Heart right ventricle (tissue), 16 donors: ENCODE data around the gene YAP1. TPM values are rescaled to one million over a fixed set of nuclear protein-coding genes. Genes with fewer than 3 reads are reported as not detected.
"Not testable (repeated sequence)": the region's sequence is repeated elsewhere in the genome, so short reads cannot be mapped to it uniquely, and the experiment has no call there.

Source experiments
- ATAC-seq, 8 donors: fragments of 200-7000 bp; cut with Tn5 transposase; one replicate each; pipeline ENCODE4 v1.9.1; 2020; ENCODE audit warnings: mild to moderate bottlenecking in 8 of 8, moderate library complexity in 8 of 8, moderate number of reproducible peaks in 1 of 8
- DNase-seq, 2 donors: peaks; one replicate each; pipeline ENCODE4 v3.0.0-alpha.2; 2020
- H3K27ac ChIP-seq, 10 donors: fragments of 200-600 bp; sonication (generic) in 2 of 10; one replicate each; pipeline versions ENCODE4 v1.5.0 to v1.8.0; 2020 to 2022; ENCODE audit warnings: mild to moderate bottlenecking in 3 of 10
- H3K27me3 ChIP-seq, 7 donors: fragments of 200-600 bp; one replicate each; pipeline ENCODE4 v1.8.0; 2021 to 2022; ENCODE audit warnings: mild to moderate bottlenecking in 2 of 7
- H3K36me3 ChIP-seq, 9 donors: fragments of 200-600 bp; sonication (generic) in 1 of 9; one replicate each; pipeline versions ENCODE4 v1.5.0 to v1.8.0; 2020 to 2022; ENCODE audit warnings: mild to moderate bottlenecking in 2 of 9
- H3K4me1 ChIP-seq, 9 donors: fragments of 200-600 bp; sonication (generic) in 1 of 9; one replicate each; pipeline versions ENCODE4 v1.5.0 to v1.8.0; 2020 to 2022; ENCODE audit warnings: mild to moderate bottlenecking in 4 of 9
- H3K4me3 ChIP-seq, 10 donors: fragments of 200-600 bp; sonication (generic) in 2 of 10; one replicate each; pipeline versions ENCODE4 v1.5.0 to v1.8.0; 2020 to 2022; ENCODE audit warnings: mild to moderate bottlenecking in 7 of 10, moderate library complexity in 2 of 10
- H3K9me3 ChIP-seq, 11 donors: fragments of 200-600 bp in 10 of 11; sonication (generic) in 2 of 11; one replicate each; pipeline versions ENCODE4 v1.5.0 to v1.8.0; 2013 to 2022; ENCODE audit warnings: mild to moderate bottlenecking in 2 of 11, control low read depth in 1 of 11, moderate library complexity in 1 of 11
- WGBS, 2 donors: extraction: QIAGEN DNeasy Blood & Tissue Kit; methylation state at CpG; one replicate each; pipeline ENCODE4 v1.1.7; 2013; ENCODE audit warnings: inconsistent platforms in 1 of 2; 5-methylcytosine and 5-hydroxymethylcytosine counted together
- intact Hi-C, 10 donors: fragments of 100-400 bp; cut with DNase I; formaldehyde crosslinking; loops; one replicate each; pipeline versions ENCODE4 v1.11.1 to v1.14.2; 2022
- polyA plus RNA-seq, 2 donors: library from polyadenylated mRNA; stranded (reverse); fragments of 200-250 nt; gene quantifications; one replicate each; pipeline ENCODE4 v1.2.3, GENCODE V29; 2013
- total RNA-seq, 10 donors: library from RNA; stranded (reverse); fragmentation: NEBNext Ultra II Directional in 3 of 10; extraction: Animal tissue kit (Norgen Biotek cat#: 25700) in 3 of 10; gene quantifications; one replicate each; pipeline versions ENCODE4 v1.2.1 to v1.2.4, GENCODE V29; 2021 to 2023
- TF ChIP-seq, protein P1 (sequence below), 9 donors: fragments of 200-600 bp; sonication (generic) in 2 of 9; IDR thresholded peaks; one replicate each; pipeline versions ENCODE4 v1.5.0 to v1.8.0; 2021 to 2022; ENCODE audit warnings: antibody characterized with exemption in 9 of 9, mild to moderate bottlenecking in 5 of 9, moderate library complexity in 1 of 9
- donor health status: Arrhythmogenic right ventricular cardiomyopathy.
- donor health status: ischemic (EF 13 %, LVEDD 7.1; RV severe dilation, severe dysfunction).
- donor health status: healthy with polysubstance abuse.
- donor health status: DM: no; HTN: yes; CAD: no.
- donor health status: DM: no; HTN: no; CAD: no.
- donor health status: ischemic (EF 25% LVEDD 6.9; RV normal size, moderate dysfunction).
- donor health status: ischemic (EF 25% LVEDD 5.7; RV mildly dilated, moderate dysfunction).
- donor health status: healthy.
- donor health status: DM: yes; HTN: yes; CAD: no.
- donor health status: Ischemic cardiomyopathy.
- donor health status: ischemic (EF 35%, LVEDD 5.7; RV mildly dilated, moderate dysfunction).
- donor health status: nonischemic (EF 11% LVEDD 7.7; RV severe dilation, severe dysfunction).
- donor health status: DM: yes; HTN: yes; CAD: no.
- donor health status: PGD.
- donor health status: ischemic (EF 29% LVEDD 5.4; RV normal size, mild dysfunction).
- donor health status: nonischemic (EF 23%, LVEDD 6.1; RV moderate dilation, normal function).

The YAP1 gene
- total and polyA plus RNA-seq, 12 donors: 15.7 to 91.3 (median 65.0) TPM

GRCh38 chr11:102263379-102264003 lies 153.2 kb downstream of the YAP1 start:
- H3K4me1 ChIP-seq: peaks cover 0 to 10% (median 3%) of the 10 kb centered on the region in 9 donors
- no peak overlapping the region for H3K4me3 ChIP-seq
- 92% methylated on average over 3 of the region's 3 CpGs for WGBS, 2 donors
- no peak overlapping the region for H3K27ac ChIP-seq
- intact Hi-C loops: loop anchor here in 4 of 10 donors (5.0 to 10.0 kb wide), 4 partner anchors 79 to 199 kb away; partner anchors contain the start of gene YAP1 (in 1 of the 4)
- ATAC-seq: no peak
- no peaks in the 10 kb centered on the region for H3K9me3 ChIP-seq
- no peaks in the 10 kb centered on the region for H3K36me3 ChIP-seq
- DNase-seq: no peak
- peaks cover 0 to 8% (median 0%) of the 10 kb centered on the region in 7 donors for H3K27me3 ChIP-seq
- TF ChIP-seq, protein P1, sequence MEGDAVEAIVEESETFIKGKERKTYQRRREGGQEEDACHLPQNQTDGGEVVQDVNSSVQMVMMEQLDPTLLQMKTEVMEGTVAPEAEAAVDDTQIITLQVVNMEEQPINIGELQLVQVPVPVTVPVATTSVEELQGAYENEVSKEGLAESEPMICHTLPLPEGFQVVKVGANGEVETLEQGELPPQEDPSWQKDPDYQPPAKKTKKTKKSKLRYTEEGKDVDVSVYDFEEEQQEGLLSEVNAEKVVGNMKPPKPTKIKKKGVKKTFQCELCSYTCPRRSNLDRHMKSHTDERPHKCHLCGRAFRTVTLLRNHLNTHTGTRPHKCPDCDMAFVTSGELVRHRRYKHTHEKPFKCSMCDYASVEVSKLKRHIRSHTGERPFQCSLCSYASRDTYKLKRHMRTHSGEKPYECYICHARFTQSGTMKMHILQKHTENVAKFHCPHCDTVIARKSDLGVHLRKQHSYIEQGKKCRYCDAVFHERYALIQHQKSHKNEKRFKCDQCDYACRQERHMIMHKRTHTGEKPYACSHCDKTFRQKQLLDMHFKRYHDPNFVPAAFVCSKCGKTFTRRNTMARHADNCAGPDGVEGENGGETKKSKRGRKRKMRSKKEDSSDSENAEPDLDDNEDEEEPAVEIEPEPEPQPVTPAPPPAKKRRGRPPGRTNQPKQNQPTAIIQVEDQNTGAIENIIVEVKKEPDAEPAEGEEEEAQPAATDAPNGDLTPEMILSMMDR (IDR thresholded peaks at IDR 0.05): no peak

- peaks cover 0 to 20% (median 0%) of the 10 kb centered on the region in 7 donors for H3K27me3 ChIP-seq
- ATAC-seq, H3K36me3 ChIP-seq, H3K9me3 ChIP-seq, H3K4me3 ChIP-seq, DNase-seq, H3K27ac ChIP-seq: not testable (repeated sequence)
- intact Hi-C loops: loop anchor here in 5 of 10 donors (5.0 to 10.0 kb wide), 5 partner anchors 80 to 200 kb away; partner anchors contain the start of gene YAP1 (in 2 of the 5)
- peaks cover 4 to 20% (median 9%) of the 10 kb centered on the region in 9 donors for H3K4me1 ChIP-seq
- WGBS, 2 donors: 96 to 99% methylated on average over 5 of the region's 5 CpGs
Observed at GRCh38 chr11:102264704-102265103, 154.5 kb downstream of the YAP1 start.

GRCh38 chr11:102266099-102266498 lies 155.9 kb downstream of the YAP1 start:
- intact Hi-C loops: loop anchor here in 4 of 10 donors (5.0 to 10.0 kb wide), 4 partner anchors 81 to 201 kb away; partner anchors contain the start of gene YAP1 (in 2 of the 4)
- ATAC-seq (no peak), DNase-seq (no peak)
- 88% methylated on average over 1 of the region's 1 CpG for WGBS, 2 donors
- TF ChIP-seq, protein P1 (IDR thresholded peaks at IDR 0.05): no peak
- Histone ChIP-seq H3K4me3 (no peak overlapping the region), H3K4me1 (peaks cover 4 to 21% (median 9%) of the 10 kb centered on the region in 9 donors), H3K27ac (no peak overlapping the region), H3K36me3 (no peaks in the 10 kb centered on the region), H3K9me3 (no peaks in the 10 kb centered on the region), H3K27me3 (peaks cover 0 to 34% (median 0%) of the 10 kb centered on the region in 7 donors)

GRCh38 chr11:102267609-102268008 lies 157.4 kb downstream of the YAP1 start:
- Histone ChIP-seq H3K4me3 (no peak overlapping the region), H3K4me1 (peaks cover 4 to 21% (median 9%) of the 10 kb centered on the region in 9 donors), H3K27ac (no peak overlapping the region), H3K9me3 (no peaks in the 10 kb centered on the region), H3K36me3 (no peaks in the 10 kb centered on the region), H3K27me3 (peaks cover 0 to 47% (median 0%) of the 10 kb centered on the region in 7 donors)
- TF ChIP-seq, protein P1 (IDR thresholded peaks at IDR 0.05): no peak
- intact Hi-C loops: loop anchor here in 4 of 10 donors (5.0 to 10.0 kb wide), 4 partner anchors 83 to 203 kb away; partner anchors contain the start of gene YAP1 (in 2 of the 4)
- 55 to 58% methylated on average over 5 of the region's 5 CpGs for WGBS, 2 donors
- no peak for ATAC-seq
- no peak for DNase-seq
